Breast epithelium (tissue), 4 donors: ENCODE measurements around the gene SUPT4H1. TPM values are rescaled to one million over a fixed set of nuclear protein-coding genes. Genes with fewer than 3 reads are reported as not detected.
A peak's percentile ranks its signal among the peaks of the same experiment; 100 is the strongest.

ENCODE experiments used
- DNase-seq, 2 donors: peaks; one replicate each; pipeline ENCODE4 v3.0.0-alpha.2; 2019; ENCODE audit warnings: low spot score in 2 of 2
- H3K27ac ChIP-seq, 2 donors: fragments of 200-600 bp; sonication (generic) in 1 of 2; one replicate each; pipeline ENCODE4 v1.5.1; 2016 to 2019; ENCODE audit warnings: mild to moderate bottlenecking in 1 of 2
- H3K27me3 ChIP-seq, 2 donors: fragments of 200-600 bp; sonication (generic) in 1 of 2; one replicate each; pipeline versions ENCODE4 v1.5.1 to v1.6.0; 2017 to 2019; ENCODE audit warnings: control low read depth in 1 of 2, mild to moderate bottlenecking in 1 of 2
- H3K36me3 ChIP-seq: fragments of 200-600 bp; one replicate; pipeline ENCODE4 v1.5.1; 2019
- H3K4me1 ChIP-seq, 2 donors: fragments of 200-600 bp; sonication (generic); one replicate each; pipeline ENCODE4 v1.5.1; 2016 to 2019; ENCODE audit warnings: control low read depth in 1 of 2
- H3K4me3 ChIP-seq, 3 donors: fragments of 200-600 bp; sonication (generic); 1 replicate in 2 of 3; 2 replicates in 1 of 3; pipeline ENCODE4 v1.5.1; 2016 to 2019; ENCODE audit warnings: mild to moderate bottlenecking in 3 of 3, moderate library complexity in 2 of 3
- H3K9me3 ChIP-seq, 2 donors: fragments of 200-600 bp; sonication (generic) in 1 of 2; one replicate each; pipeline ENCODE4 v1.5.1; 2016 to 2019; ENCODE audit warnings: control low read depth in 1 of 2
- CTCF ChIP-seq, 3 donors: fragments of 450-650 bp; IDR thresholded peaks; one replicate each; pipeline ENCODE4 v1.5.1; 2016 to 2017; ENCODE audit warnings: antibody characterized with exemption in 3 of 3, mild to moderate bottlenecking in 3 of 3, moderate library complexity in 3 of 3
- POLR2A ChIP-seq: fragments of 450-650 bp; IDR thresholded peaks from one replicate; pipeline ENCODE4 v1.6.1; 2016; ENCODE audit warnings: antibody characterized with exemption, mild to moderate bottlenecking, moderate library complexity
- POLR2AphosphoS5 ChIP-seq, 3 donors: sonication (generic); formaldehyde crosslinking; IDR thresholded peaks; one replicate each; pipeline ENCODE4 v1.6.1; 2017; ENCODE audit warnings: antibody characterized with exemption in 3 of 3
- intact Hi-C: fragments of 100-400 bp; cut with DNase I; formaldehyde crosslinking; loops from one replicate; pipeline ENCODE4 v1.15.1; 2023; ENCODE audit warnings: low total_unique reads
- total RNA-seq, 3 donors: library from RNA; depleted of rRNA; stranded (reverse); fragments of >200 nt; gene quantifications; one replicate each; pipeline ENCODE4 v1.1.0, GENCODE V29; 2016

Gene SUPT4H1
- total RNA-seq, 3 donors from 2014 or later, result 46.4 to 61.6 (median 48.2) TPM

- Histone ChIP-seq H3K4me1 (no peaks in the 10 kb centered on the region), H3K9me3 (no peaks in the 10 kb centered on the region), H3K27me3 (no peaks in the 10 kb centered on the region), H3K36me3 (no peaks in the 10 kb centered on the region), H3K4me3 (no peak overlapping the region), H3K27ac (no peak overlapping the region)
- TF ChIP-seq CTCF (IDR thresholded peaks at IDR 0.05), result no peak
- TF ChIP-seq POLR2A, result no peak
- no peak for TF ChIP-seq POLR2AphosphoS5 (IDR thresholded peaks at IDR 0.05)
- intact Hi-C loops, result no loop called here
- DNase-seq, result peak in 1 of 2 donors; percentile 10
Observed at GRCh38 chr17:58308985-58309917, 42.8 kb downstream of the SUPT4H1 start.

GRCh38 chr17:58308173-58308984 is 43.6 kb downstream of the SUPT4H1 start:
- no peaks in the 10 kb centered on the region for H3K36me3 ChIP-seq
- DNase-seq, result peak; percentile 12 to 44

GRCh38 chr17:58307468-58308172 is 44.4 kb downstream of the SUPT4H1 start:
- DNase-seq, result peak in 1 of 2 donors; percentile 2
- no peak overlapping the region for H3K4me3 ChIP-seq
- no peak overlapping the region for H3K27ac ChIP-seq
- no peaks in the 10 kb centered on the region for H3K9me3 ChIP-seq
- intact Hi-C loops, result no loop called here
- no peaks in the 10 kb centered on the region for H3K27me3 ChIP-seq
- H3K36me3 ChIP-seq, result no peaks in the 10 kb centered on the region
- TF ChIP-seq CTCF (IDR thresholded peaks at IDR 0.05), result no peak
- no peak for TF ChIP-seq POLR2A
- no peak for TF ChIP-seq POLR2AphosphoS5 (IDR thresholded peaks at IDR 0.05)
- H3K4me1 ChIP-seq, result no peaks in the 10 kb centered on the region

More at GRCh38 chr17:58308173-58308984, 43.6 kb downstream of the SUPT4H1 start:
- TF ChIP-seq POLR2AphosphoS5 (IDR thresholded peaks at IDR 0.05) (no peak), POLR2A (no peak), CTCF (IDR thresholded peaks at IDR 0.05) (no peak)
- intact Hi-C loops, result no loop called here
- Histone ChIP-seq H3K4me1 (no peaks in the 10 kb centered on the region), H3K27ac (no peak overlapping the region), H3K27me3 (no peaks in the 10 kb centered on the region), H3K4me3 (no peak overlapping the region), H3K9me3 (no peaks in the 10 kb centered on the region)

GRCh38 chr17:58306131-58306951 is 45.7 kb downstream of the SUPT4H1 start:
- Histone ChIP-seq H3K4me3 (no peak overlapping the region), H3K27me3 (no peaks in the 10 kb centered on the region), H3K27ac (no peak overlapping the region), H3K4me1 (no peaks in the 10 kb centered on the region), H3K9me3 (no peaks in the 10 kb centered on the region), H3K36me3 (no peaks in the 10 kb centered on the region)
- TF ChIP-seq POLR2AphosphoS5 (IDR thresholded peaks at IDR 0.05), result no peak
- no peak for TF ChIP-seq POLR2A
- TF ChIP-seq CTCF (IDR thresholded peaks at IDR 0.05), result no peak
- intact Hi-C loops, result no loop called here
- peak in 1 of 2 donors; percentile 4 for DNase-seq
